Trophoblast cell (in vitro differentiated cells and primary cell): ENCODE measurements around the gene AANAT.

Experiments used
- DNase-seq, 2 donors: peaks; one replicate each; pipeline ENCODE4 v3.0.0-alpha.2; 2016
- H2AFZ ChIP-seq: 2 replicates; pipeline ENCODE4 v1.6.1; 2013; ENCODE audit warnings: low read length, moderate library complexity, mild to moderate bottlenecking; ENCODE audit not compliant: insufficient read depth, poor library complexity
- H2AK5ac ChIP-seq: 2 replicates; pipeline ENCODE4 v1.6.1; 2013; ENCODE audit warnings: mild to moderate bottlenecking, low read length
- H2BK120ac ChIP-seq: 2 replicates; pipeline ENCODE4 v1.6.1; 2013; ENCODE audit warnings: low read length, mild to moderate bottlenecking, moderate library complexity; ENCODE audit not compliant: insufficient read depth, poor library complexity
- H2BK12ac ChIP-seq: 2 replicates; pipeline ENCODE4 v1.6.1; 2013; ENCODE audit warnings: mild to moderate bottlenecking, low read length, moderate library complexity
- H2BK5ac ChIP-seq: 2 replicates; pipeline ENCODE4 v1.6.1; 2013; ENCODE audit warnings: low read length, low read depth, moderate library complexity, mild to moderate bottlenecking; ENCODE audit not compliant: poor library complexity
- H3K14ac ChIP-seq: 2 replicates; pipeline ENCODE4 v1.6.1; 2013; ENCODE audit warnings: mild to moderate bottlenecking, low read length
- H3K18ac ChIP-seq: 2 replicates; pipeline ENCODE4 v1.6.1; 2013; ENCODE audit warnings: mild to moderate bottlenecking, low read length
- H3K23ac ChIP-seq: 2 replicates; pipeline ENCODE4 v1.6.1; 2013; ENCODE audit warnings: low read length
- H3K27ac ChIP-seq: 2 replicates; pipeline ENCODE4 v1.5.1; 2013; ENCODE audit warnings: low read depth, mild to moderate bottlenecking, inconsistent platforms, low read length, moderate library complexity
- H3K27me3 ChIP-seq: 2 replicates; pipeline ENCODE4 v1.6.1; 2013; ENCODE audit warnings: inconsistent platforms, mild to moderate bottlenecking, low read length, moderate library complexity; ENCODE audit not compliant: insufficient read depth
- H3K36me3 ChIP-seq, 2 experiments: 1 replicate in 1 of 2; 2 replicates in 1 of 2; pipeline ENCODE4 v1.6.1; 2013; ENCODE audit warnings: low read length in 2 of 2, mild to moderate bottlenecking in 2 of 2, moderate library complexity in 1 of 2; ENCODE audit not compliant: insufficient read depth in 2 of 2, control insufficient read depth in 1 of 2
- H3K4ac ChIP-seq: 2 replicates; pipeline ENCODE4 v1.6.1; 2013; ENCODE audit warnings: low read depth, mild to moderate bottlenecking, low read length, moderate library complexity
- H3K4me1 ChIP-seq, 2 experiments: 1 replicate in 1 of 2; 2 replicates in 1 of 2; pipeline ENCODE4 v1.6.1; 2013; ENCODE audit warnings: low read length in 2 of 2, mild to moderate bottlenecking in 2 of 2, moderate library complexity in 1 of 2; ENCODE audit not compliant: insufficient read depth in 2 of 2, control insufficient read depth in 1 of 2
- H3K4me2 ChIP-seq: 2 replicates; pipeline ENCODE4 v1.6.1; 2013; ENCODE audit warnings: inconsistent platforms, mild to moderate bottlenecking, low read length, moderate library complexity
- H3K4me3 ChIP-seq: 2 replicates; pipeline ENCODE4 v1.5.1; 2013; ENCODE audit warnings: mild to moderate bottlenecking, low read depth, low read length, inconsistent platforms
- H3K79me1 ChIP-seq: one replicate; pipeline ENCODE4 v1.6.1; 2013; ENCODE audit warnings: low read length
- H3K79me2 ChIP-seq: 2 replicates; pipeline ENCODE4 v1.6.1; 2013; ENCODE audit warnings: low read length, mild to moderate bottlenecking; ENCODE audit not compliant: control insufficient read depth, insufficient read depth, poor library complexity
- H3K9ac ChIP-seq: 2 replicates; pipeline ENCODE4 v1.6.1; 2013; ENCODE audit warnings: mild to moderate bottlenecking, low read length
- H3K9me3 ChIP-seq: 2 replicates; pipeline ENCODE4 v1.6.1; 2013; ENCODE audit warnings: low read depth, mild to moderate bottlenecking, control low read depth, inconsistent platforms, low read length; ENCODE audit not compliant: insufficient read depth
- H4K12ac ChIP-seq: 2 replicates; pipeline ENCODE4 v1.6.1; 2013; ENCODE audit warnings: low read depth, mild to moderate bottlenecking, low read length, moderate library complexity
- H4K8ac ChIP-seq: 2 replicates; pipeline ENCODE4 v1.6.1; 2013; ENCODE audit warnings: low read depth, mild to moderate bottlenecking, low read length, moderate library complexity
- H4K91ac ChIP-seq: one replicate; pipeline ENCODE4 v1.6.1; 2013; ENCODE audit warnings: low read depth, mild to moderate bottlenecking, low read length, moderate library complexity
- WGBS: extraction: QIAGEN DNeasy Blood & Tissue Kit; methylation state at CpG from one replicate; pipeline ENCODE4 v1.1.7; 2013; ENCODE audit warnings: missing lambda C conversion rate; ENCODE audit not compliant: insufficient read length, insufficient coverage; ENCODE audit errors: extremely low coverage; 5-methylcytosine and 5-hydroxymethylcytosine counted together

AANAT gene

GRCh38 chr17:76480632-76481031, 13.2 kb downstream of the AANAT start:
- Histone ChIP-seq H3K27ac (no peak overlapping the region), H3K4ac (no peak overlapping the region), H3K4me2 (no peak overlapping the region), H2AK5ac (no peak overlapping the region), H3K4me3 (no peak overlapping the region), H3K9ac (no peak overlapping the region), H4K91ac (no peak overlapping the region), H4K8ac (no peak overlapping the region), H3K18ac (no peak overlapping the region), H4K12ac (no peak overlapping the region), H3K4me1 (peaks cover 4 to 5% of the 10 kb centered on the region in 2 experiments), H3K23ac (no peak overlapping the region), H3K79me1 (no peaks in the 10 kb centered on the region), H3K79me2 (no peaks in the 10 kb centered on the region), H2AFZ (no peak overlapping the region), H3K36me3 (no peaks in the 10 kb centered on the region), H2BK120ac (no peak overlapping the region), H2BK12ac (no peak overlapping the region), H2BK5ac (no peak overlapping the region), H3K27me3 (no peaks in the 10 kb centered on the region), H3K14ac (no peak overlapping the region), H3K9me3 (peaks cover 2% of the 10 kb centered on the region)
- no CpG with 5 or more reads among the region's 15 CpGs for WGBS
- no peak for DNase-seq

GRCh38 chr17:76481071-76481655, 13.8 kb downstream of the AANAT start:
- Histone ChIP-seq H3K27ac (no peak overlapping the region), H4K12ac (no peak overlapping the region), H3K9ac (no peak overlapping the region), H3K4ac (no peak overlapping the region), H4K91ac (no peak overlapping the region), H2AFZ (no peak overlapping the region), H3K79me2 (no peaks in the 10 kb centered on the region), H3K18ac (no peak overlapping the region), H2BK12ac (no peak overlapping the region), H3K4me2 (no peak overlapping the region), H3K4me1 (peaks cover 4 to 5% of the 10 kb centered on the region in 2 experiments), H3K4me3 (no peak overlapping the region), H2BK120ac (no peak overlapping the region), H4K8ac (no peak overlapping the region), H3K36me3 (no peaks in the 10 kb centered on the region), H3K27me3 (no peaks in the 10 kb centered on the region), H3K14ac (no peak overlapping the region), H3K79me1 (no peaks in the 10 kb centered on the region), H2BK5ac (no peak overlapping the region), H3K9me3 (peaks cover 2% of the 10 kb centered on the region), H3K23ac (no peak overlapping the region), H2AK5ac (no peak overlapping the region)
- WGBS = no CpG with 5 or more reads among the region's 21 CpGs
- DNase-seq = no peak

- Histone ChIP-seq H2BK5ac (no peak overlapping the region), H3K18ac (no peak overlapping the region), H2BK120ac (no peak overlapping the region), H3K36me3 (no peaks in the 10 kb centered on the region), H3K79me1 (no peaks in the 10 kb centered on the region), H3K4me2 (no peak overlapping the region), H3K27ac (no peak overlapping the region), H2AK5ac (no peak overlapping the region), H3K4me1 (peaks cover 4 to 5% of the 10 kb centered on the region in 2 experiments), H4K12ac (no peak overlapping the region), H4K8ac (no peak overlapping the region), H4K91ac (no peak overlapping the region), H3K9me3 (peaks cover 2% of the 10 kb centered on the region), H3K4me3 (no peak overlapping the region), H3K4ac (no peak overlapping the region), H3K27me3 (no peaks in the 10 kb centered on the region), H2AFZ (no peak overlapping the region), H3K14ac (no peak overlapping the region), H3K9ac (no peak overlapping the region), H3K23ac (no peak overlapping the region), H3K79me2 (no peaks in the 10 kb centered on the region), H2BK12ac (no peak overlapping the region)
- no peak for DNase-seq
- WGBS = no CpG with 5 or more reads among the region's 11 CpGs
These were observed 16.9 kb downstream of the AANAT start for GRCh38 chr17:76484228-76484725.

GRCh38 chr17:76485569-76485968, 18.2 kb downstream of the AANAT start:
- Histone ChIP-seq H3K4ac (no peak overlapping the region), H3K23ac (no peak overlapping the region), H3K18ac (no peak overlapping the region), H3K9ac (no peak overlapping the region), H3K79me1 (no peaks in the 10 kb centered on the region), H3K4me2 (no peak overlapping the region), H4K12ac (no peak overlapping the region), H2BK120ac (no peak overlapping the region), H3K4me3 (no peak overlapping the region), H4K91ac (no peak overlapping the region), H2BK12ac (no peak overlapping the region), H2AK5ac (no peak overlapping the region), H3K14ac (no peak overlapping the region), H3K79me2 (no peaks in the 10 kb centered on the region), H4K8ac (no peak overlapping the region), H3K27ac (no peak overlapping the region), H2BK5ac (no peak overlapping the region), H3K9me3 (peaks cover 2% of the 10 kb centered on the region), H2AFZ (no peak overlapping the region), H3K4me1 (peaks cover 4 to 5% of the 10 kb centered on the region in 2 experiments), H3K27me3 (no peaks in the 10 kb centered on the region), H3K36me3 (no peaks in the 10 kb centered on the region)
- no peak for DNase-seq
- no CpG with 5 or more reads among the region's 11 CpGs for WGBS
